TTC549 (cell line): ENCODE data around the gene CAPS.
"Not testable (repeated sequence)": the region's sequence is repeated elsewhere in the genome, so short reads cannot be mapped to it uniquely, and the experiment has no call there.

Source experiments
- FAIRE-seq: peaks from 2 replicates; lab custom pipeline; 2012; peaks lifted over from hg19 to GRCh38; lab: Jason Lieb, UNC

CAPS gene

GRCh38 chr19:5957170-5957569 lies 43.1 kb downstream of the CAPS start:
- no peak for FAIRE-seq

GRCh38 chr19:5958074-5958850 lies 44.2 kb downstream of the CAPS start:
- no peak for FAIRE-seq

- FAIRE-seq = no peak
These were observed 44.7 kb downstream of the CAPS start for GRCh38 chr19:5958851-5959122.

GRCh38 chr19:5959260-5960004 lies 45.4 kb downstream of the CAPS start:
- no peak for FAIRE-seq

- no peak for FAIRE-seq
These were observed 46.2 kb downstream of the CAPS start for GRCh38 chr19:5960005-5961001.

- not testable (repeated sequence) for FAIRE-seq
These were observed 47.6 kb downstream of the CAPS start for GRCh38 chr19:5961641-5961968.

GRCh38 chr19:5961969-5962945 lies 48.2 kb downstream of the CAPS start:
- FAIRE-seq = no peak

- FAIRE-seq = not testable (repeated sequence)
These were observed 49.2 kb downstream of the CAPS start for GRCh38 chr19:5963259-5963658.

- FAIRE-seq = no peak
These were observed 49.8 kb downstream of the CAPS start for GRCh38 chr19:5963855-5964254.

- no peak for FAIRE-seq
These were observed 50.9 kb downstream of the CAPS start for GRCh38 chr19:5964816-5965565.
